ENCODE results near the gene KPNB1. TPM values are rescaled to one million over a fixed set of nuclear protein-coding genes. Genes with fewer than 3 reads are reported as not detected.

Gene KPNB1
- total and polyA plus RNA-seq, 7 donors, result 78.0 to 323 (median 192) TPM

DNA sequence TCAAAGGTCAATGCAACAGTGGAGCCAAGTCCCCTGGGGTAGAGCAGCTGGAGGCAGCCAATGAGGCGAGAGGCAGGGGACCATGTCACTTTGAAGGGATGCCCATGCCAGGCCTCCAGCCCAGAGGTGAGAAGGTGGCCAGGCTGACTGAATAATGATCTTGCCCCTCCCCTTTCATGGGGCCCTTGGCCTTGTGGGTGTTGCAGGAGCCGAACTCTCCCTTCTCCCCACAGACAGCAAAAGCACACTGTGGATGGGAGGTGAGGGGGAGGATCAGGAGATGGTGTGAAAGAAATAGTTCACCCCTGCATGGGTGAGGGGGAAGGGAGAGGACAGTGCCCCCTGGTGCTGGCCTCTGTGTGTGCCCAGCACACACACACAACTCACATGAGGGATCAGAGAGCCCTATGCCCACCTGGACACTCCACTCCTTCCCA, 67.6 kb downstream of the KPNB1 start:
- peak in 2 of 4 donors; percentile 37 to 58 for ATAC-seq
- Histone ChIP-seq H3K27ac (no peak overlapping the region), H3K27me3 (ENCODE audit: insufficient read depth in 3 of 3, low read length in 2 of 3) (peaks cover 0 to 39% (median 19%) of the 10 kb centered on the region in 3 donors)

DNA sequence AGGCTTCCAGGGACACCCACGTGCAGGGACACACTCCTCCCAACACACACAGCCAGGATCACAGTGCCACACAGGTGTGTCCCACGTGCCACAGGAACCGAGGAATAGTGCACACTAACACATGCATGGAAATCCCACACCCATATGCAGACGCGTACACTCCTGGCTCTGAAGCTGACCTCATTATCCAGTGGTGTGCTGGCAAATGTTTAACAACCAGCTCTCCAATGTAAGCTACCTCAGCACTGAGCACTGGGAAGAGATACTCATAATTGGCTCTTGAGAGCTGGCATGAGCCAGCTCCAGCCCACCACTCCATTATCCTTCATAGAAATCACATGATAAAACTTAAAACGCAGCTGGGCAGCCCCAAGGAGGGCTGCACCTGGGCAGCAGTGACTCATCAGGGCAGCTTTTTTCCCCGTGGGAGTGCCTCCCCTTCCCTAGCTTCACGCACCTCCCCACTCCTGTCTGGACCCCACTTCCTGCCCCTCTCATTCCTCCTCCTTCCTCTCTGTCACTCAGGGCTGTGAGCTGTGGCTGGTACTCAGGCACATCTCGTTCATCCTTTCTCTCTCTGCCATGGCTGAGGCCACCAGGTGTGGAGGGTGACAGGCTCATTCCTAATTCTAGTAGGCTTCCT, 68.4 kb downstream of the KPNB1 start:
- DNase-seq, result no peak
- TF ChIP-seq, protein P1, sequence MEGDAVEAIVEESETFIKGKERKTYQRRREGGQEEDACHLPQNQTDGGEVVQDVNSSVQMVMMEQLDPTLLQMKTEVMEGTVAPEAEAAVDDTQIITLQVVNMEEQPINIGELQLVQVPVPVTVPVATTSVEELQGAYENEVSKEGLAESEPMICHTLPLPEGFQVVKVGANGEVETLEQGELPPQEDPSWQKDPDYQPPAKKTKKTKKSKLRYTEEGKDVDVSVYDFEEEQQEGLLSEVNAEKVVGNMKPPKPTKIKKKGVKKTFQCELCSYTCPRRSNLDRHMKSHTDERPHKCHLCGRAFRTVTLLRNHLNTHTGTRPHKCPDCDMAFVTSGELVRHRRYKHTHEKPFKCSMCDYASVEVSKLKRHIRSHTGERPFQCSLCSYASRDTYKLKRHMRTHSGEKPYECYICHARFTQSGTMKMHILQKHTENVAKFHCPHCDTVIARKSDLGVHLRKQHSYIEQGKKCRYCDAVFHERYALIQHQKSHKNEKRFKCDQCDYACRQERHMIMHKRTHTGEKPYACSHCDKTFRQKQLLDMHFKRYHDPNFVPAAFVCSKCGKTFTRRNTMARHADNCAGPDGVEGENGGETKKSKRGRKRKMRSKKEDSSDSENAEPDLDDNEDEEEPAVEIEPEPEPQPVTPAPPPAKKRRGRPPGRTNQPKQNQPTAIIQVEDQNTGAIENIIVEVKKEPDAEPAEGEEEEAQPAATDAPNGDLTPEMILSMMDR (IDR thresholded peaks at IDR 0.05), result no peak
- no peak for ATAC-seq
- no peaks in the 10 kb centered on the region for H3K9me3 ChIP-seq
- H3K4me3 ChIP-seq, result no peak overlapping the region
- H3K36me3 ChIP-seq (ENCODE audit: insufficient read depth in 1 of 2, low read depth in 1 of 2), result no peaks in the 10 kb centered on the region
- H3K27me3 ChIP-seq (ENCODE audit: insufficient read depth in 3 of 3, low read length in 2 of 3), result peaks cover 0 to 44% (median 19%) of the 10 kb centered on the region in 3 donors
- intact Hi-C loops (cut with DNase I), result no loop called here
- no peaks in the 10 kb centered on the region for H3K4me1 ChIP-seq
- 34 to 39% (median 38%) methylated on average over 9 of the region's 9 CpGs for WGBS, 3 donors
- no peak overlapping the region for H3K27ac ChIP-seq

More for the DNA sequence above, 67.6 kb downstream of the KPNB1 start:
- TF ChIP-seq, protein P1 (IDR thresholded peaks at IDR 0.05), result no peak
- intact Hi-C loops (cut with DNase I), result no loop called here
- no peak for DNase-seq
- Histone ChIP-seq H3K36me3 (ENCODE audit: insufficient read depth in 1 of 2, low read depth in 1 of 2) (no peaks in the 10 kb centered on the region), H3K4me1 (no peaks in the 10 kb centered on the region), H3K4me3 (no peak overlapping the region), H3K9me3 (no peaks in the 10 kb centered on the region)
- 54 to 69% (median 67%) methylated on average over 2 of the region's 2 CpGs for WGBS, 3 donors

DNA sequence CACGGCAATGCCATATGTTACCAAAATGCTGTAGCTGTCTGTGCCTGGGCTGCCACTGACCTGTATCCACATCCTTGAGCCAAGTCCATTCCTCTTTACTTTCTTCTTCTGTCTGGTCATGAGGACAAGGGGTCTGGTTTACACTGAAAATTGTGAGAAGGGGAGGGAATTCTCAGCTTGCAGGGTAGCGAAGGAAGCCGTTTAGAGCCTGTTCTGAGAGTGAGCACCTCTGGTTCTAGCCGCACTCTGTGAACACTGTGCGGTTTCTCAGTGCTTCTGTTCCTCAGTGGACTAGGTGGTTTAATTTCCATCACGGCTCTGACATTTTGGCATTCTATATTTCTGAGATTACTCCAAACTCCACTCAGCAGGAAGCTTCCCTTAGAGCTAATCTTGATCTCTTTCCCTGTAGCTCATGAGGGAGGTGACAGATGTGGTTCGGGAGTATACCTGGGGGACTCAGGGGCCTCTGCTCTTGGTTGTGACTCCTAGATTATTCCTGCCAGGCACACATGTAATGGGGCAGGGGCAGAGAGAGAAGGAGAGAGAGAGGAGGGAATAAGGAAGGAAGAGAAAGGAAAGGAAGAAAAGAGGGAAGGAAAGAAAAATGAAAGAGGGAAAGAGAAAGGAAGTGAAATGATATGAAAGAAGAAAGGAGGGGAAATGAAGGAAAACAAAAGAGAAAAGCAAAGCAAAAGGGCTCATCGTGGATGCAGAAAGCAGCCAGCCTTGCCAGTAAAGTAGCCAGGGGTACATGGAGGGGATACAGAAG, 69.1 kb downstream of the KPNB1 start:
- TF ChIP-seq, protein P1 (IDR thresholded peaks at IDR 0.05), result no peak
- H3K27ac ChIP-seq, result no peak overlapping the region
- H3K4me3 ChIP-seq, result no peak overlapping the region
- no peaks in the 10 kb centered on the region for H3K9me3 ChIP-seq
- no peaks in the 10 kb centered on the region for H3K4me1 ChIP-seq
- WGBS, 3 donors, result 53 to 58% (median 55%) methylated on average over 8 of the region's 8 CpGs
- H3K27me3 ChIP-seq (ENCODE audit: insufficient read depth in 3 of 3, low read length in 2 of 3), result peaks cover 0 to 48% (median 19%) of the 10 kb centered on the region in 3 donors
- ATAC-seq (no peak), DNase-seq (no peak)
- H3K36me3 ChIP-seq (ENCODE audit: insufficient read depth in 1 of 2, low read depth in 1 of 2), result no peaks in the 10 kb centered on the region
- intact Hi-C loops (cut with DNase I), result no loop called here

DNA sequence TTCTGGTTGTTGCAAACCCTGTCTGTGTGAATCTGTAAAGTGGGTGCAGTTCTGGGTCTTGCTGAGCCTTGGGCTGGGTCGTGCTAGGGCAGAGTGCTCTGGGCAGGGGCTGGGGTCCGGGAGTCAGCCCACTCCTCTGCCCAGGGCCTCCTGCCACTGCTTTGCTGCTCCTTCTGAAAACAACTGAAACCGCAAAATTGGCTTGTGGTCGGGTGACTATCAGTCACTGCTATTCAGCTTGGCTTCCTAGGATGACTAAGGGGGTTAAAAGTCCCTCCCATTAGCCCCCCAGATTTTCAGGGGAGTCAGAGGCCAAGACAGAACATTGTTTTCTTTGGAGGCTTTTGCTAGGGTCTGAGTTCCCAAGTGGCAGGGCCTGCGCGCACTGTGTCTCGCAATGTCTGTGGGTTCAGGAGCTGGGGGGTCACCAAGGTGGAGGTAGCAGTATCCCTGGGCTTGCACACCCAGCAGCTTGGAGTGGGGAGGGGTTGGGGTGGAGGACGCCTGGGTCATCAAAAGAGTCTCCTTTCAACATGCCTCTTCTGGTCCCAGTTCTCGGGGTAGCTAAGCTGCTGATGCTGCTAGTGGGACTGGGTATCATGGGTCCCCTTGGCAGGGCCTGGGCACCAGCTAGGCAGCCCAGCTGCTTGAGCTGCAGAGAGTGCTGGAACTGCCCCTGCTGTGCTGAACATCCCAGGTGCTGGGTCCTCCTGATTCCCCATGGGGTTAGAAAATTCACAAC, 69.9 kb downstream of the KPNB1 start:
- 74 to 79% (median 75%) methylated on average over 9 of the region's 9 CpGs for WGBS, 3 donors
- H3K4me1 ChIP-seq, result no peaks in the 10 kb centered on the region
- TF ChIP-seq, protein P1 (IDR thresholded peaks at IDR 0.05), result no peak
- H3K27me3 ChIP-seq (ENCODE audit: insufficient read depth in 3 of 3, low read length in 2 of 3), result peaks cover 0 to 48% (median 19%) of the 10 kb centered on the region in 3 donors
- ATAC-seq (no peak), DNase-seq (no peak)
- H3K9me3 ChIP-seq, result no peaks in the 10 kb centered on the region
- H3K4me3 ChIP-seq, result no peak overlapping the region
- intact Hi-C loops (cut with DNase I), result no loop called here
- no peak overlapping the region for H3K27ac ChIP-seq
- no peaks in the 10 kb centered on the region for H3K36me3 ChIP-seq (ENCODE audit: insufficient read depth in 1 of 2, low read depth in 1 of 2)
